Activated CD4-positive, alpha-beta memory T cell treated with anti-CD3 and anti-CD28 coated beads for 36 hours (primary cell): ENCODE data around the gene HIVEP2. TPM values are rescaled to one million over a fixed set of nuclear protein-coding genes. Genes with fewer than 3 reads are reported as not detected.

Experiments used
- total RNA-seq, 2 experiments: library from RNA; stranded (reverse); gene quantifications; one replicate each; pipeline ENCODE4 v1.2.3, GENCODE V29; 2021

The HIVEP2 gene
- total RNA-seq, 2 experiments from 2014 or later: 24.3 to 25.1 TPM

Other genes with a start within 250 kb of the HIVEP2 start
- 10 to 100 TPM; 15.7 to 16.1 TPM for gene AIG1, start 115.7 kb upstream of the HIVEP2 start, total RNA-seq